DMS 273 (cell line): ENCODE results near the gene RABGGTA.

ENCODE experiments used
- DNase-seq: peaks from one replicate; lab custom pipeline; 2025; ENCODE audit not compliant: unreplicated experiment; lab: John Stamatoyannopoulos, UW

RABGGTA gene

DNA sequence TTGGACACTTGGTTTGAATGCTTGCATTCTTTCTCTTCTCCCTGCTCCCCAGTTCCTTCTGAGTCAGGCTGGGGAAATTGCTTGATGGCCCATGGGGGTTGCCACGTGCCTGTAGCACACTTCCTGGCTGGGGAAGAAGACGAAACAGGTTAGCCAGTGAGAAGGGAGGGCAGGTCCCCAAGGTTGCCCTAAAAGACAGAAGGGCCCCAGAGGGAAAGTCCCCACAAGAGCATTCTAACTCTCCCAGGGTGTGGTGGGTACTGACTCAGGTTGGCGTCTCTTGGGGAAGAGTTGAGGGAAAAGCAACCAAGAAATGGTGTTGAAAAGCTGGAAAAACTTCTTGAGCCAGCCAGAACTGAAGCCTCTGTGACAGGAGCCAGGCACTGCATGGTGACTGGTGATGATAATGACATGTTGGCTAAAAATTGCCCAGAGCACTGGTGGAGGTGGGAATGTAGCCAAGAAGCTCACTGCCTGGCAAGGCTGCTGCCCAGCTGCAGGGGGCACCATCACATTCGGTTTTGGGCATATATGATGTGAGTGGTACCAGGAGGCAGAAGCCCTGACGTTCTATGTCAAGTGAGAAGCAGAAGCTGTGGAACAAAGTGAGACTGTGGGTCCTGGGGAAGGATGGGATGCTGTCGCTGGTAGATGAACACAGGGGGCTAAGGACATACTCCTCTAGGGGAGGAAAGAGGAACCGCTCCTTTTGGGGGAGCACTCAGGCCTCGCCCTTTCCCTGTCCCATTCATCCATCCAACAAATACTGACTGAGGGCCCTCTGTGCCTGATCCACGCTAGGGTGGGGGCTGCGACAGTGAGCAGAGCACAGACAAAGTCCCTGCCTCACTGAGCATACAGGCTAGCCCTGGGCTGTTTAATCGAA is 8.1 kb upstream of the RABGGTA start:
- peak; percentile 69 for DNase-seq

DNA sequence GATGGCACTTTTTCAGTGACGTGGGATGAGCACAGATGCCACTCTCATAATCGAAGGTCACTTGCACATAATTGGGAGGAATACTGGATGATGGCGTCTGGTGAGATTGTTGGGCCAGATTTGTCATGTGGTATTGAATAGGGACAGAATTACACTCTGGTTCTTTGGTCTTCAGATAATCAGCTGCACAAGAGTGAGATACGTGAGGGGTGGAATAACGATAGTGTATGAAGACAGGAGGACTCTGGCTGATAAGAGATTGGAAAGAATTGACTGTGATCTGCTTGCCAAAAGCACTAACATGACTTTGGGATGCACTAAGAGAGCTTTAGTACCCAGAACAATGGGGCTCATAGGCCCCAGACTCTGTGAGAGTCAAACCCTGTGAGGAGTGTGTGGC is 7.0 kb upstream of the RABGGTA start:
- no peak for DNase-seq

DNA sequence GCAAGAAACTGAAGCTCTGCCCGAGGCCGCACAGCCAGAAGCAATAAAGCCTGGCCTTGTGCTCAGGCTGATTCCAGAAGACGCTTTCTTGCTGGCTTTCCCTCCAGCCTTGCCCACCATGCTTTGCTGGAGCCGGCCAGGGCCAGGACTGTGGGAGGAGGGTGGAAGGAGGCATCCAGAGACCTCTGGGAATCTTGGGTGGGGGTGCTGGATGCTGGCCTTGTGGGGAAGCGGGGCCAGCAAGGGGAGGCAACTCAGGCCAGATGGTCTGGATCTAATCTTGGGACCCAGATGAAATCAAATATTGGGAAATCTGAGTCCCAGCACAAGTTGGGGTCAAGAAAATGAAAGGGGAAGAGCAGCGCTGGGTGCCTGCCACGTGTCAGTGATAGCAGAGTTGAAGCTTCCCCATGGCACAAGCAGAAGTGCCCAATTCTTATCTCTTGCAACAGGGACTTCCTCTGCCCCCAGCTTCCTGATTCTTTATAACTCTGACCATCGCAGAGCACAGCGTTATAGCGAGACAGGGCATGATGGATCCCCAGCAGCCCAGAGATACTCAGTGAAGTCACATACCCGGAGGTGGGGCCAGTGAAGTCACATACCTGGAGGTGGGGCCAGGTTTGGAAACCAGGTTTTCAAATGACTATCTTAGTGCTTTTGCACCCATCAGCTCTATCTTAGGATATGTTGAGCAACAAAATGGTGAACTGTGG is 6.4 kb upstream of the RABGGTA start:
- no peak for DNase-seq

DNA sequence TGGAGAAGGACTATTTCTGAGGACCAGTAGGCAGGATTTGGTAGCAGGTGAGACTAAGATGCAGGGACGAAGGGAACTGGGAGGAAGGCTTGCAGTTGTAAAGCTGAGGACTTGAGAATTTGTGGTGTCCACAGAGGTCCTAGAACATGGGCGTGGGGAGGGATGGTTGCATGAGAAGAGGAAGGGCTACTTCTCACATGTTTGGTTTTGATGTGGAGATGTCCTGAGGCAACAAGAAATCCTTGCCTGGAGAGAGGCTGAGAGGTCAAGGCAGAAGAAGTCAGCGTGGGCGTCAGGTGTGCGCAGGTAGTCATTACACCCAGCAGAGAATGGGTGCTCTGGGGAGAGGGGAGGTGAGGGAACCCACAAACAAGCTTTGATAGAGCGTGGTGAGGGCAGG is 5.7 kb upstream of the RABGGTA start:
- DNase-seq = no peak

DNA sequence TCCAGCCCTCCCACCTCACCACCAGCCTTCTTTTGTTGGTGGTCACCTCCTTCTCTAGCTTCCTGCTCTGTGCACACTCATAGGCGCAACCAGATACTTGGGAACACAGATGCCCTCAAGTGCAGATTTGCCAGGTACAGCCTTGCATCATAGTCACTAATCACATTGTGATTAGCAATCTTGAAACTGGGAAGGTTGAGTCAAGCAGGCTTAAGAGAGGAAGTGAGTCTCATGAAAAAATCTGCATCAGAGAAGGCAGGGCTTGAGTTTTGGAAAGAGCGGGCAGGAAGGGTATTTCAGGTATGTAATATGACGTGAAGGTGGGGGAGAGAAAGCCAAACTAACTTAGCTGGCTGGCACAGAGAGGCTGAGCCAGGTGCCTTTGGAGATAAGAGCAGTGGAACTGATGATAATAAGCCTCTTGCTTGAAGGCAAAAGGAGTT is 2.7 kb upstream of the RABGGTA start:
- no peak for DNase-seq

DNA sequence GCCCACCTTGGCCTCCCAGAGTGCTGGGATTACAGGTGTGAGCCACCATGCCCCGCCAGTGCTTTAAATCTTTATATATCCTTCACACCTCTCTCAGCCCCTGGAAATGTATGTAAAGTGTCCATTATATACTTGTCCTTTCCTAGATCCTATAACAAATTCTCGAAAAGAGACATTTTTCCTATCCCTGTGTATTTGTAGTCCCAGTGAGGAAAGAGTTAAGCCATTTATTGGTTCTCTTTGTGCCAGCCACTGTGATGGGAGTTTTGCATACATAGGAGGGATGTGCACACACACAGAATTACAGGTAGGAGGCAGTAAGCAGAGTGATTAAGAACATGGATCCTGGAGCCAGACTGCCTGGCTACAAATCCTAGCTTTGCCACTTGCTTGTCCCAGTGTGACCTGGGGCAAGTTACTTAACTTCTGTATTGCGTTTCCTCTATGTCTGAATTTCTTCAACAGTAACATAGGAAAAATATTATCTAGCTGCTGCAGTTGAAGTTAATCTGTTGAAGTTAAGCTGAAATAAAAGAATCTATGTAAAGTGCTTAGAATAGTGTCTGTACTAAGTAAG is 2.1 kb upstream of the RABGGTA start:
- DNase-seq = peak; percentile 37

DNA sequence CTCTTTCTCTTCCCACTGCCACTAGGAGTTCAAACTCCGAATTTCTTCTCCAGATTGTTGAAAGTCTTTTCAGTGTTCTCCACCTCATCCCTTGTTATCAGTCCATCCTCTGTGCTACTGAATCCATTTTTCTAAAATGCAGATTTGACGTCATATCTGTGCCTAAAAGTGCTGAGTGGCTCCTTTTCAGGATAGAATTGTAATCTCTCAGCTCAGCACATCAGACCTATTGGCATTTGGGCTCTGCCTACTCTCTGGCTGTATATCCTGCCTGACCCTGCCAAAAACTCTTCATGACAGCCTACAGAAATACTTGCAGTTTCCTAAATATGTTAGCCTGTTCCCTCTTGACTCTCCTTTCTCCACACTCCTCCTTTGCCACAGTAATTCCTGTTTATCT is 1.1 kb upstream of the RABGGTA start:
- no peak for DNase-seq

DNA sequence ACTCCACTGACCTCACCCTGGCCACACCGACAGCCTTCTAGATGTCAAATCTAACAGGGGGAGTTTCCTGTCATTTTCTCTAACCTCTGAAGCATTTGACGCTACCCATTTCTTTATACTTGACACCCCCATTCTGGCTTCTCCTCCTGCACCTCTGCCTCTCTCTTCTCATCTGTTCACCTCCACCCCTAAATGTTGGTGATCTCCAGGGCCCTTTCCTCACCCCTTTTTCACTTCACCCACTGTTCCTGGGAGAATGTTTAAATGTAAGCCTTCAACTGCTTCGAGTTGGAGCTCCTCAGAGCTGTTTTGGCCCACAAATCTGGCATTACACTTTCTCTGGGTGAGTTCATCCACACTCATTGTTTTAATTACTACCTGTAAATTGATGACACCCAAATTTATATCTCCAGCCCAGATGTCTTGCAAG is 452 bp upstream of the RABGGTA start:
- no peak for DNase-seq

DNA sequence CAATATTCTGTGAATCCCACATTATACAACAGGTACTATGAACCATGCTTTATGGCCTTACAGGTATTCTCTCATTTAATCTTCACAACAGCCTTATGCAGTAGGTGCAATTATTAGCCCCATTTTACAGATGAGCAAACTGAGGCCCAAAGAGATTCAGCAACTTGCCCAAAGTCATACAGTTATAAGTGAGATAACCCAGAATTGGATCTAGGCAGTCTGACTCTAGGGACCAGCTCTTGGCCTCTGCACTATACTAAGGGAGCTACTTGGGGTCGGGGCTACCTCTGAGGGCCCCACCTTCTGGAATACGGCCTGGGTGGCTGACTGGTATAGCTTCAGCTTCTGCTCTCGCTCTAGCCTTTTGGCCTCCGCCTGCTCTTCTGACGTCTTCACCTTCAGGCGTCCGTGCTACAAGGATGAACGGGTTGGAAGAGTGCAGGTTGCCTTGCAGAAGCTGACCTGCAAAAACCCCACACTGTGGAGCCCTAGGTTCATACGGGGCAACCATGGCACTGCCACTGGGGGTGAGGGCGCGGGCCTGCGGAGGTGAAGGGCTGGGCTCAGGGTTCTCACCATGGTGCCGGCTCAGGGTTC is 762 bp downstream of the RABGGTA start:
- no peak for DNase-seq

DNA sequence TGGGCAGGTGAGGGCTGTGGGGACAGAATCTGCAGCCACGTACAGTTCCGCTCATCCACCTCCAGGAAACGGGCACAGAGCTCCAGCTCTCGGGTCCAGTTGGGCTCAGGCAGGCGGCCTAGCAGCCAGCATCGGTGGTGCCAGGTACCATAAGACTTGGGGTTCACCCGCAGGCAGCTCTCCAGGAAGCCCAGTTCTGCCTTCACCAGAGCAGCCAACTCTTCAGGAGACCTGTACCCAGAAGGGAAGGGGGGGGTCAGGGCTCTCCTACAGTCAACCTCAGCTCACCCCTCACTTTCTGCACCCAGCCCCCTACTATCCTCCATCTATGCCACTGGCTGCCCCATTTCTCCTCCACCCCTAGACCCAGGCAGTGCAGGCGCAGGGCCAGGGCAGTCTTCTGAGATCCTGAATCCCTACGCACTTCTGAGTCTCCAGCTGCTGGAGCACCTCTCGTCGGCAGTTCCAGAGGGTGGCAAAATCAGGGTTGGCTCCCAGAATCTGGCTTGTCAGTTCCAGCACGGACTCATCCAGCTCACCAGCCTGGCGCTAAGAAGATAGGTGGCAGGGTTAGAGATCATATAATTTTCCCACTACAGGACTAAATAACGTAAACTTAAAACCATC is 1.4 kb downstream of the RABGGTA start:
- DNase-seq = no peak

DNA sequence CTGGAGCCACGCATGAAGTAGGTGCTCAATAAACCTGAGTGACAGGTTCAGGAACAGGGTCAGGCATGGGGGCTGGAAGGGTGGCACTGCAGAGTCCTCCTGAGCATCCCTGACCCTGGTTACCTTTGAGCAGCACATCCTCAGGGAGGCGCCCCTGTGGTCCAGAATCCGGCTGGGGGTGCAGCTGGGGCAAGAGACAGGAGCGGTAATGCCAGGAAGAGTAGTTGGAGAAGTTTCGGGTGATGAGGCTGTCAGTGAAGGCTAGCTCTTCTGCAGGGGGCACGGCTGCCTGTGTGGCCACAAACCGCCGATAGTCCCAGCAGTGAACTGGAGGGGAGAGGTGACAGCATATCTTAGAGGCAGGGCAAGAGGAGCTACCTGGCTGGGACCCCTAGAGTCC is 2.0 kb downstream of the RABGGTA start:
- DNase-seq = no peak

DNA sequence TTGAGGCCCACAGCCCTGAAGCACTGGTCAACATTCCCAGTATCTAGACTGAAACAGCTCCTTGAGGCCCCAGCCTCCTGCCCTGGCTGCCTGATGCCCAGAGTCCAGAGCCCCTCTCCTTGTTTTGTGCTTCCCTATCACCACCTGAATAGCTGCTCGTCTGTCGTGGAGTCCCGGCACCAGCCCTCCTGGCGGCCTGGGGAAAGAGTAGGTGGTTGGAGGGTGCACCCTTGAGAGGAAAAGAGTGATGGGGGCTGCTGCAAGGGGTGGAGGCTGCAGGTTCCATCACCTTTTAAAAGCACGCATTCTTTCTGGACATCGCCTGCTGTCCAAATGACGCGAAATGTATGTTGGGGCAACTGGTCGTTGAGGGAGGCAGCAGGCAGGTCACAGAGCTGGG is 3.2 kb downstream of the RABGGTA start:
- no peak for DNase-seq

DNA sequence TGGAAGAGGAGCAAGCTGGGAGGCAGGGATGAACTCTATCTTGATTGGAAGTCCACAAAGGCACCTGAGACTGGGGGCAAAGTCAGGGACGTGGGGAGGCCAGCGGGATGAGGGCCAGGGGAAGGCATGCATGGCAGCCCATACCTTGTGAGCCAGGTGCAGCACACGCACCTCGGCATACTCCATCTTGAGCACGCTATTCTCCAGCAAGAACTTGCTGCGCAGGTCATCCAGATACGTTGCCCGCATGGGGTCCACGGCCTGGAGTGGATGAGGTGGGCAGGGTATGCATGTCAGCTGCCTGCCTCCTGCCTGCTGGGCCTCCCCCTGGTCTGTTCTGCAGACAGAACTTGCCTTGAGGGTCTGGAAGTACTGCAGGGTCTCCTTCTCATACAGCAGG is 3.9 kb downstream of the RABGGTA start:
- DNase-seq = no peak

DNA sequence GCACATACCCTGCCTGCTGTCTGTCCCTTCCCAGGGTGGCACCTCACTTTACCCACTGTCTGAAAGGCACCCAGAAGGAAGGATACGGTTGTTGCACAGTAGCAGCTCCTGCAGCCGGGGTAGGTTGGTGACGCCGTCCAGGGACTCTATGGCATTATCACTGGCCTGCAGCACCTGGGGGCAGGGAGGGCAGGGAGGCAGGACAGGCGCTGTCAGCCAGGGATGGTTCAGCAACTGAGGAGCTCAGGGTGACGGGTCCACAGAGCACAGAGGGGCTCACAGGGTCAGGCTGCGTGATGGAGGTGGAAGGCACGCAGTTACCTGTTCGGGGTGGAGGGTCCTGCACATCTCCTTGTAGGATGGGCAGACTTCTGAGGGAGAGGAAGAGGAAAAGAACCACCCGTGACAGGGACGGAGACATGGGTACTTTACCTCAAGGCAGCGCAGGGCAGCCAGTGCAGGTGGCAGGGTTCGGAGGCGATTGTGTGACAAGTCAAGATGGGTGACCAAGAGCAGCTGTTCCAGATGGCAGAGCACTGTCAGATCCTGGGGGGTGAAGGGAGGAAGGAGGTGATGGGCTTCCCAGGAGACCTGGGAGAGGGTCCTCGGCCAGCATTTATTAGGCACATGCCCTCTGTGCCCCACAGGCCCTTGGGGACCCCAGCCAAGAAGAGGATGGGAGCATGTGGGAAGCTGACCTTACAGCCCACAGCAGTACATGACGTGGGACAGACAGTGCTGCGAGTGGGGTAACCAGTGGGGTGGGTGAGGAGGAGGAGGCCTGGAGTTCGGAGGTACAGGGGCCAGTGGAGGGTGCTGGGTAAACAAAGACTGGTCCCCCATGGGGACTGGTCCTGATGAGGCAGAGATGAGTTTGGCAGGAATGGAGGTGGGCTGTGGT is 4.8 kb downstream of the RABGGTA start:
- DNase-seq = no peak

DNA sequence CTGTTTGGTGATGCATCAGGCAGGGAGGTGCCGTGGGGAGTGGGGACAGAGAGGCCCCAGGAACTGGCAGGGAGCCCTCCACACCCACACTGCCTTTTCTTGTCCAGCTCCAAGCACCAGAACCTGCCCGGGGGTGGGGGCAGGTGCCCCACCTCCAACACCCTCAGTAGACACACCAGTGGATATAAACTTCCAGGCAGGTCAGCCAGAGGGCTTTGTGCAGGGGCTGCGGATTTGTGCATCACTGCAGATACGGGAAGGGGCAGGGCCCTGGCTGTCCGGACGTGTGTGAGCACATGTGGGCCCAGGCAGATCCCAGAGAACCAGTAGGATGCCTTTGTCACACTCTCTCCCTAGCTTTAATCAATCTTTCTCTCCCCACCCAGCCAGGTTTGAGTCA is 7.1 kb downstream of the RABGGTA start:
- DNase-seq = no peak

DNA sequence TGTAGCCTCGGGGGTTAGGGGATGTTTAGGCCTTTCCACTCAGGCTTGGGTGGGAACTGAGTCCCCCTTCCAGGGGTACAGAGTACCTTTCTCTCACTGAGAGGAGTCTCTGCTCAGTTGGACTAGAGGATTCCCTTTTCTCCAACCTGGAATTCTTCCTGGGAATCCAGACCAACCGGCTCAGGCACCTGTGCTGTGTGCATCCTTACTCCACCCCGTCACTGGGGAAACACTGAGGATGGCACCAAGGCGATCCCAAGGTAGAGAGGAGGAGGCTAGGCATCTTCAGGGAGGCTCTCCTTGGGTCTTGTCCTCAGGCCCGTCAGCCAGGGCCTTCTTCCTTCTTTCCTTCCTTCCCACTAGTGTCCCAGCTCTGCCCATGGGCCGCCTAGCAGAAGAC is 7.5 kb downstream of the RABGGTA start:
- DNase-seq = no peak

DNA sequence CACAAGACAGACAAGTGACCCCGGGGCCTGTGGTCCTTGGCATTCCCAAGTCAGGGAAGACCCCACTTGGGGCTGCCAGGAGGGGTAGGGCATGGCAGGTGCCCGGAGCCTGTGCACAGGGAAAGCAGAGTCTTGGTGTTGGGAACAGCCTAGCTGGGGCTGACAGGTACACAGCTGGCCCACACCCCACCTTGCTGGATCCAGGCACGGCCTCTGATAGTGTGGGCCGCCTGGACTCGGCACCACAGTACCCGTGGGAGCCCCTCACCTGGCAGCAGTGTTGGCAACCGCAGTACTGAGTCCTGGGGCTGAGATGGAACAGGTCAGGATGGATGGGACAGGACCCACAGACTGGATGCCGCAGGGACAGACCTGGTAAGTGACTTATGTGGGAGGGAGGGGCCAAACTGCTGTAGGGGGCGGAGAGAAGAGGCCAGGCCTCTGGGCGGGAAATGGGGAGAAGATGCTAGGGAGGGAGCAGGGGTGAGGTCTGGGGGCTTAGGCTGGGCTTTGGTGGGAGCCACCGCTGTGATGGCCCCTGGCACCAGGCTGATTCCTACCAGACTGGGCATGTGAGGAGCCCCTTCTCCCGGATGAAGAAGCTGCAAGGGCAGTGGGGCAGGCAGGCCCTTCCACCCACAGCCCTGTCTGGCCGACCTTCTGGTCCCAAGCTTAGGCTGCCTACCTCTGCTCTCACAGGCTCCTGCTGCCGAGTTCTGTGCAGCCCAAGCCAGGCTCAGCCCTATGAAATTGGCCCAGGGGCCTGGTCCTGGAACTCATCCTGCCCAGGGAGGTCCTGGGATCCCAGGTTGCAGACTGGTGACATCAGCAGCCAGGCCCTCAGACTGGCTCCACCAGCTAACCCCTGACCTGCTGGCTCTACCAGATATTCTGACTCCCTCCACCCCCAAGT is 8.3 kb downstream of the RABGGTA start, which contains the start of gene TGM1:
Gene TGM1 (minus strand): TSS at position 357 of the 913 bp plus-strand sequence. CDS start 825 bp downstream, outside the sequence.
- DNase-seq = no peak

DNA sequence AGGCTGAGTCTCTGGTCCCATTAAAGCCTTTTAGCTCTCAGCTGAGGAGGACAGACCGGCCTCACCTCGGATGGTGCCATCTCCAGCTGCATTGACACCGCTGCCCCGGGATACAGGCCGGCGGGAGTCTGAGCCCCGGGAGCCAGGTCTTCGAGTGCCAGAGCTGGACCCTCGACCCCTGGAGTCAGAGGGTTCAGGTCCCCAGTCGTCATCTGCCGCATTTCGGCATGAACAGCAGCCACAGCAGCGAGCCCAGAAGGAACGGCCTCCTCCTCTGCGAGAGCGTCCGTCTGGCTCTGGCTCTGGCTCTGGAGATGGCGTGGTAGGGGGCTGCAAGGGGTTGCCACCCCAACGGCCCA is 9.4 kb downstream of the RABGGTA start:
- no peak for DNase-seq
